Bronchial epithelial cell (primary cell): ENCODE data around the gene PTP4A2. TPM values are rescaled to one million over a fixed set of nuclear protein-coding genes. Genes with fewer than 3 reads are reported as not detected.
"Not testable (repeated sequence)": the region's sequence is repeated elsewhere in the genome, so short reads cannot be mapped to it uniquely, and the experiment has no call there.

ENCODE experiments used
- DNase-seq: peaks from one replicate; pipeline ENCODE4 v3.0.0-alpha.2; 2010; ENCODE audit warnings: low read depth
- FAIRE-seq: peaks from 2 replicates; lab custom pipeline; 2011; peaks lifted over from hg19 to GRCh38; lab: Jason Lieb, UNC
- H3K27me3 ChIP-seq: 2 replicates; pipeline ENCODE4 v1.5.1; 2011; ENCODE audit warnings: low read length; ENCODE audit not compliant: control insufficient read depth, insufficient read depth
- H3K36me3 ChIP-seq: 2 replicates; pipeline ENCODE4 v1.5.1; 2011; ENCODE audit warnings: low read length; ENCODE audit not compliant: control insufficient read depth, insufficient read depth
- H3K4me3 ChIP-seq: 2 replicates; pipeline ENCODE4 v1.5.1; 2011; ENCODE audit warnings: mild to moderate bottlenecking, low read depth, low read length, control low read depth
- total RNA-seq: library from RNA; depleted of rRNA; stranded (reverse); fragments of >200 nt; gene quantifications from 2 replicates; pipeline ENCODE4 v1.2.1, GENCODE V29; 2014
- TF ChIP-seq, protein P1 (sequence below): IDR thresholded peaks from 2 replicates; pipeline ENCODE4 v1.5.1; 2011; ENCODE audit warnings: mild to moderate bottlenecking, moderate library complexity, low read length, control low read depth, inconsistent platforms; ENCODE audit not compliant: insufficient read depth, severe bottlenecking

Gene PTP4A2
- total RNA-seq, 1 donor from 2014 or later, result 221 TPM

DNA sequence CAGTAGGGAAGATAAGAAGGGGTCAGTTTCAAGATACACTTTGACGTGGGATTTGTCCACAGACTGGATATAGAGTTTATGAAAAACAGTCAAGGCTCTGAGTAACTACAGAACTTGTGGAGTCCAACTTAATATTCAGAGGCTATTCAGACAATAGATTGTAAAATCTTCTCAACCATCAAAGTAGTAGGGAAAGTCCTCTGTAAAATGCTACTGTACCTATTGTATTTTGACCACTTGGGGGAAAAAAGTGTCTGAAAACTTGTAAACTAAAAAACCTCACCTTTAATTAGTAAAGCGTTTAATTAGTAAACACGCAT, 10.5 kb downstream of the PTP4A2 start:
- Histone ChIP-seq H3K27me3 (no peaks in the 10 kb centered on the region), H3K36me3 (peaks cover 1% of the 10 kb centered on the region), H3K4me3 (no peak overlapping the region)
- TF ChIP-seq, protein P1, sequence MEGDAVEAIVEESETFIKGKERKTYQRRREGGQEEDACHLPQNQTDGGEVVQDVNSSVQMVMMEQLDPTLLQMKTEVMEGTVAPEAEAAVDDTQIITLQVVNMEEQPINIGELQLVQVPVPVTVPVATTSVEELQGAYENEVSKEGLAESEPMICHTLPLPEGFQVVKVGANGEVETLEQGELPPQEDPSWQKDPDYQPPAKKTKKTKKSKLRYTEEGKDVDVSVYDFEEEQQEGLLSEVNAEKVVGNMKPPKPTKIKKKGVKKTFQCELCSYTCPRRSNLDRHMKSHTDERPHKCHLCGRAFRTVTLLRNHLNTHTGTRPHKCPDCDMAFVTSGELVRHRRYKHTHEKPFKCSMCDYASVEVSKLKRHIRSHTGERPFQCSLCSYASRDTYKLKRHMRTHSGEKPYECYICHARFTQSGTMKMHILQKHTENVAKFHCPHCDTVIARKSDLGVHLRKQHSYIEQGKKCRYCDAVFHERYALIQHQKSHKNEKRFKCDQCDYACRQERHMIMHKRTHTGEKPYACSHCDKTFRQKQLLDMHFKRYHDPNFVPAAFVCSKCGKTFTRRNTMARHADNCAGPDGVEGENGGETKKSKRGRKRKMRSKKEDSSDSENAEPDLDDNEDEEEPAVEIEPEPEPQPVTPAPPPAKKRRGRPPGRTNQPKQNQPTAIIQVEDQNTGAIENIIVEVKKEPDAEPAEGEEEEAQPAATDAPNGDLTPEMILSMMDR, result no peak
- DNase-seq, result no peak
- FAIRE-seq, result no peak

DNA sequence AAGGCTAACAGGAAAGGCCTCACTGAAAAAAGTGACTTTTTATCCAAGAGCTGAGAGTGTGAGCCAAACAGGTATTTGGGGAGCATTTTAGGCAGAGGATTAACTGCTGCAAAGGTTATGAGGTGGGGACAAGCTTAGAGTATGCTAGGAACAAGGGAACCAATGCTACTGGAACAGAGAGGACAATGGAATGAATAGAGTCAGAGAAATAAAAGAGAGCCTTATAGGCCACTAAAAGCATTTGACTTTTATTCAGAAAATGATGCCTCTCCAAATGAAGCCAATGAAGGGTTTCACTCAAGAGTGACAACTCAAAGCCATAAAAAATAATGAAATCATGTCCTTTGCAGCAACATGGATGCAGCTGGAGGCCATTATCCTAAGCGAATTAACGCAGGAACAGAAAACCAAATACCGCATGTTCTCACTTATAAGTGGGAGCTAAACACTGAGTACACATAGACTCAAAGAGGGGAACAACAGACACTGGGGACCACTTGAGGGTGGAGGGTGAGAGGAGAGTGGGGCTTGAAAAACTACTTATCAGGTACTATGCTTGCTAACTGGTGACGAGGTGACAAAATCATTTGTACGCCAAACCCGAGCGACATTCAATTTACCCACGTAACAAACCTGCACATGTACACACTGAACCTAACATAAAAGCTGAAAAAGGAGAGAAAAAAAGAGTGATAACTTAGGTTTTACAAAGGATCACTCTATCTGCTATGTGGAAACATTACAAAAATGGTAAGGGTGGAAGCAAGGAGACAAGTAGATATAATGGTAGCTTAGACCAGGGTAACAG, 11.1 kb downstream of the PTP4A2 start:
- peaks cover 1% of the 10 kb centered on the region for H3K36me3 ChIP-seq
- FAIRE-seq (no peak), DNase-seq (no peak)
- TF ChIP-seq, protein P1, result no peak
- no peaks in the 10 kb centered on the region for H3K27me3 ChIP-seq
- no peak overlapping the region for H3K4me3 ChIP-seq

DNA sequence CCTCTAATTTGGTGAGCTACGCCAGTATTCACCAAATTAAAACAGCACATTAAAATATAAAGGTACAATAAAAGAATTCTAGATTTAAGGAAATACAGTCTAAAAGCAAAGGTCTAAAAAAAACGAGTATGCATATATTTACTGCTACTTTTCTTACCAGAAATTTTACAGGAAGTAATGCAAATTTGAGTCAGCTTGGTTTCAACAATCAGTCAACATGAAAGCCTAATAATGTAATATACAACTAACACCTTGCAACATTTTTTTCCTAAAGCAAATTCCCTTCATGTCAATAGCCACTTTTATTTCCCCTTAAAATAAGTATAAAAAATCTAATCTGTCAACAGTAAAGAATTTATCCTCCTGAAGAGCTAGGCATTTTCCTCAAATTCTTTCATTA, 11.9 kb downstream of the PTP4A2 start:
- Histone ChIP-seq H3K27me3 (no peaks in the 10 kb centered on the region), H3K4me3 (no peak overlapping the region), H3K36me3 (peaks cover 1% of the 10 kb centered on the region)
- TF ChIP-seq, protein P1, result no peak
- DNase-seq, result no peak
- no peak for FAIRE-seq

DNA sequence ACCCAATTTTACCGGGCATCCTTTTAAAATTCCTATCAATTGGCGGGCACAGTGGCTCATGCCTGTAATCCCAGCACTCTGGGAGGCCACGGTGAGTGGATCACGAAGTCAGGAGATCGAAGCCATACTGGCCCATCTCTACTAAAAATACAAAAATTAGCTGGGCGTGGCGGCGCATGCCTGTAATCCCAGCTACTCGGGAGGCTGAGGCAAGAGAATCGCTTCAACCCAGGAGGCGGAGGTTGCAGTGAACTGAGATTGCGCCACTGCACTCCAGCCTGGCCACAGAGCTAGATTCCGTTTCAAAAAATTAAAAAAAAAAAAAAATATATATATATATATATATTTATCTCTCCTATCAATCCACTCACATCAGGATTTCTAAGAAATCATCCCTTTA, 12.3 kb downstream of the PTP4A2 start:
- FAIRE-seq, H3K36me3 ChIP-seq: not testable (repeated sequence)

DNA sequence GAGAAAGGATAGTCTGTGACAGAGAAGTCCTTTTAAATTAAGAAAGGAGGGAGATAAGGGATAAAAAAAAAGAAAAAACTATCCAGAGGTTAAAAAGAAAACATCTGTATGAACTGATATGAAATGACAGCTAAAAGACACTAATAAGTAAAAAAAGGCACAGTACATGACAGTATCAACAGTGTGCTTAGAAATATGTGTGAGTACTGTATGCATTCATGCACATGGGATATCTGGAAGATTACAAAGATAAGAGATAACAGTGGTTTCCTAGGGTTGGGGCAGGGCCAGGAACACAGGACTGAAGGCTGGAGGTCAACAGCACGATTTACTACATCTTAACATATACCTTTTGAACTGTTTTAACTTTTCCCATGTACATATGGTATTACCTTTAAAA, 13.3 kb downstream of the PTP4A2 start:
- Histone ChIP-seq H3K4me3 (no peak overlapping the region), H3K27me3 (no peaks in the 10 kb centered on the region), H3K36me3 (peaks cover 1% of the 10 kb centered on the region)
- DNase-seq (no peak), FAIRE-seq (no peak)
- TF ChIP-seq, protein P1, result no peak

More for the DNA sequence above, 12.3 kb downstream of the PTP4A2 start:
- not testable (repeated sequence) for H3K27me3 ChIP-seq, DNase-seq, H3K4me3 ChIP-seq

DNA sequence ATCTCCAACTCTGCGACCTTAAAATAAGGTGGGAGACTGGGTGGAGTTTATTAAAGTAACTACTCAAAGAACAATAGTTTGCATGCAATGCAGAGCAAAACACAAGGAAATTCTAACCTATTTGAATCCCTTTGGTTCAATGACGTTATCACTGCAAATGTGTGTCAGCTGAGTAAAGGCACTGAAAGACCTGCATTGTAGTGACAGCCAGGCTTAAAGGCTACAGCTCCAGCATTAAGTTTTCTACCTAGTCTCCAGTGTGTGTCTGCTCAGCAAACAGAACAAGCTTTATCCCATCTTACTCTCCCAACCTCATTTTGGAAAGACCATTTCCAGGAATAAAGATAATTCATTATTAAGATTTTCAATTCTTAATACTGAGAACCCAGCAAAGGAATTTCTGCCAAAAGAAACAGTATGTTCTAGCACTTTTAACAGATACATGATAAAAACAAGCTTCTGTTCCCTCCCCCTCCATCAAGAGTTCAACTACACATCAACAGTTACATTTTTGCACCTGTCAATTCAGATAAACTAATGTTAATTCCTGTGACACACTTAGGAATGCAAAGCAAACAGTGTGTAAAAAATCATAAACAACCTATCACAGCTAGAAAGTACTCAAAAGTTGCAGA, 14.2 kb downstream of the PTP4A2 start:
- FAIRE-seq (no peak), DNase-seq (no peak)

More for the DNA sequence above, 14.2 kb downstream of the PTP4A2 start:
- Histone ChIP-seq H3K27me3 (no peaks in the 10 kb centered on the region), H3K4me3 (no peak overlapping the region), H3K36me3 (peaks cover 1% of the 10 kb centered on the region)
- TF ChIP-seq, protein P1, result no peak
